Stomach (tissue), 9 donors: ENCODE results near the gene ZFP1. TPM values are rescaled to one million over a fixed set of nuclear protein-coding genes. Genes with fewer than 3 reads are reported as not detected.

ENCODE experiments used
- DNase-seq, 2 donors: peaks; one replicate each; pipeline versions ENCODE4 v3.0.0 to v3.0.0-alpha.2; 2013 to 2019
- H3K27ac ChIP-seq, 5 donors: fragments of 200-600 bp in 4 of 5; sonication (generic) in 4 of 5; one replicate each; pipeline ENCODE4 v1.5.1; 2013 to 2019; ENCODE audit warnings: mild to moderate bottlenecking in 1 of 5, moderate library complexity in 1 of 5
- H3K27me3 ChIP-seq, 3 donors: fragments of 200-600 bp; sonication (generic); one replicate each; pipeline ENCODE4 v1.5.1; 2017 to 2019; ENCODE audit warnings: mixed run types in 1 of 3
- H3K36me3 ChIP-seq, 4 donors: fragments of 200-600 bp; sonication (generic); 1 replicate in 3 of 4; 2 replicates in 1 of 4; pipeline ENCODE4 v1.5.1; 2016 to 2019
- H3K4me1 ChIP-seq, 4 donors: fragments of 200-600 bp; sonication (generic); one replicate each; pipeline ENCODE4 v1.5.1; 2016 to 2019
- H3K4me3 ChIP-seq, 4 donors: fragments of 200-600 bp; sonication (generic) in 3 of 4; one replicate each; pipeline ENCODE4 v1.5.1; 2016 to 2019; ENCODE audit warnings: mild to moderate bottlenecking in 1 of 4
- H3K9me3 ChIP-seq, 4 donors: fragments of 200-600 bp; sonication (generic); one replicate each; pipeline ENCODE4 v1.5.1; 2016 to 2019
- EP300 ChIP-seq: sonication (generic); formaldehyde crosslinking; IDR thresholded peaks from one replicate; pipeline ENCODE4 v1.6.1; 2017; ENCODE audit warnings: antibody characterized with exemption
- POLR2A ChIP-seq, 4 donors: fragments of 450-650 bp; IDR thresholded peaks; one replicate each; pipeline ENCODE4 v1.6.1; 2016; ENCODE audit warnings: antibody characterized with exemption in 4 of 4, control low read depth in 2 of 4, mild to moderate bottlenecking in 1 of 4, moderate library complexity in 1 of 4
- POLR2AphosphoS5 ChIP-seq, 3 donors: sonication (generic); formaldehyde crosslinking; IDR thresholded peaks; one replicate each; pipeline ENCODE4 v1.6.1; 2016; ENCODE audit warnings: antibody characterized with exemption in 3 of 3
- WGBS, 5 donors: extraction: QIAGEN DNeasy Blood & Tissue Kit in 3 of 5; methylation state at CpG; one replicate each; pipeline versions ENCODE4 v1.1.5 to v1.1.7; 2013 to 2018; 5-methylcytosine and 5-hydroxymethylcytosine counted together
- intact Hi-C: fragments of 100-400 bp; cut with DNase I; formaldehyde crosslinking; loops from one replicate; pipeline ENCODE4 v1.15.1; 2023; ENCODE audit warnings: low total_unique reads
- polyA plus RNA-seq, 3 donors: library from polyadenylated mRNA; stranded (reverse); fragments of 200-250 nt; gene quantifications; one replicate each; pipeline ENCODE4 v1.2.3, GENCODE V29; 2013
- total RNA-seq, 5 donors: library from RNA; depleted of rRNA; stranded (reverse); fragments of >200 nt; gene quantifications; one replicate each; pipeline versions ENCODE4 v1.1.0 to v1.2.3, GENCODE V29; 2014 to 2016
- TF ChIP-seq, protein P1 (sequence below), 7 experiments: fragments of 450-650 bp in 4 of 7; fragments of 200-600 bp in 3 of 7; sonication (generic) in 3 of 7; IDR thresholded peaks; one replicate each; pipeline ENCODE4 v1.5.1; 2016 to 2019; ENCODE audit warnings: antibody characterized with exemption in 7 of 7, control low read depth in 2 of 7, mild to moderate bottlenecking in 1 of 7
- donor health status: healthy with polysubstance abuse.
- donor health status: Bipolar disorder and iron deficiency.
- donor health status: healthy.

Gene ZFP1
- total and polyA plus RNA-seq, 8 donors, result 2.7 to 29.2 (median 5.2) TPM; not detected in 1

- Histone ChIP-seq H3K27me3 (no peaks in the 10 kb centered on the region), H3K27ac (no peak within 1 kb of the TSS), H3K9me3 (no peaks in the 10 kb centered on the region), H3K4me1 (peaks cover 0 to 9% (median 2%) of the 10 kb centered on the region in 4 donors), H3K36me3 (no peaks in the 10 kb centered on the region), H3K4me3 (no peak within 1 kb of the TSS)
- 73 to 81% (median 80%) methylated on average over 16 to 19 of the region's 19 CpGs for WGBS, 5 donors
- intact Hi-C loops, result no loop called here
- DNase-seq, result peak in 1 of 2 donors; percentile 67
- TF ChIP-seq, protein P1, sequence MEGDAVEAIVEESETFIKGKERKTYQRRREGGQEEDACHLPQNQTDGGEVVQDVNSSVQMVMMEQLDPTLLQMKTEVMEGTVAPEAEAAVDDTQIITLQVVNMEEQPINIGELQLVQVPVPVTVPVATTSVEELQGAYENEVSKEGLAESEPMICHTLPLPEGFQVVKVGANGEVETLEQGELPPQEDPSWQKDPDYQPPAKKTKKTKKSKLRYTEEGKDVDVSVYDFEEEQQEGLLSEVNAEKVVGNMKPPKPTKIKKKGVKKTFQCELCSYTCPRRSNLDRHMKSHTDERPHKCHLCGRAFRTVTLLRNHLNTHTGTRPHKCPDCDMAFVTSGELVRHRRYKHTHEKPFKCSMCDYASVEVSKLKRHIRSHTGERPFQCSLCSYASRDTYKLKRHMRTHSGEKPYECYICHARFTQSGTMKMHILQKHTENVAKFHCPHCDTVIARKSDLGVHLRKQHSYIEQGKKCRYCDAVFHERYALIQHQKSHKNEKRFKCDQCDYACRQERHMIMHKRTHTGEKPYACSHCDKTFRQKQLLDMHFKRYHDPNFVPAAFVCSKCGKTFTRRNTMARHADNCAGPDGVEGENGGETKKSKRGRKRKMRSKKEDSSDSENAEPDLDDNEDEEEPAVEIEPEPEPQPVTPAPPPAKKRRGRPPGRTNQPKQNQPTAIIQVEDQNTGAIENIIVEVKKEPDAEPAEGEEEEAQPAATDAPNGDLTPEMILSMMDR (IDR thresholded peaks at IDR 0.05), result no peak
- TF ChIP-seq POLR2AphosphoS5 (IDR thresholded peaks at IDR 0.05) (no peak), EP300 (no peak), POLR2A (IDR thresholded peaks at IDR 0.05) (no peak)
Observed at GRCh38 chr16:75218256-75219076, 70.1 kb downstream of the ZFP1 start, which contains the start of gene CTRB1. TSS of gene CTRB1 (plus strand) at chr16:75218988. CDS start at chr16:75219008, 20 bp downstream.

GRCh38 chr16:75219088-75219487 is 70.8 kb downstream of the ZFP1 start:
- Histone ChIP-seq H3K4me3 (no peak overlapping the region), H3K27me3 (peaks cover 0 to under 1% (median 0%) of the 10 kb centered on the region in 3 donors), H3K9me3 (no peaks in the 10 kb centered on the region), H3K27ac (no peak overlapping the region), H3K36me3 (no peaks in the 10 kb centered on the region), H3K4me1 (peaks cover 0 to 9% (median 2%) of the 10 kb centered on the region in 4 donors)
- WGBS, 5 donors, result 61 to 80% (median 76%) methylated on average over 4 of the region's 4 CpGs
- DNase-seq, result no peak
- TF ChIP-seq EP300 (no peak), POLR2AphosphoS5 (IDR thresholded peaks at IDR 0.05) (no peak), POLR2A (IDR thresholded peaks at IDR 0.05) (no peak)
- TF ChIP-seq, protein P1 (IDR thresholded peaks at IDR 0.05), result no peak
- intact Hi-C loops, result no loop called here

DNA sequence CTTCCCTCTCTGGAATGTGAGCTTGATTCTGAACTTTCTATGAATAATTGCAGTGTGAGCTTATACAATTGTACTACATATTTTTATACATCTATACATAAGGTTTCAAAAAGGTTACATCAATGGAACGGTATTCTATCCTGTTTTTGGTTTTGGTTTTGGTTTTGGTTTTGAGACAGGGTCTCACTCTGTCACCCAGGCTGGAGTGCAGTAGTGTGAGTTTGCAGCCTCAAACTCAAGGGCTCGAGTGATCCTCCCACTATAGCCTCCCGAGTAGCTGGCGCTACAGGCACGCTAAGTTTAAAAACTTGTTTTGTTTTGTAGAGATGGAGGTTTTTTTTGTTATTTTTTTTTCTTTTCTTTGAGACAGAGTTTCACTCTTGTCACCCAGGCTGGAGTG is 71.5 kb downstream of the ZFP1 start:
- no peak for DNase-seq
- H3K36me3 ChIP-seq, result no peaks in the 10 kb centered on the region
- H3K27ac ChIP-seq, result no peak overlapping the region
- H3K4me1 ChIP-seq, result peaks cover 0 to 9% (median 2%) of the 10 kb centered on the region in 4 donors
- no peak overlapping the region for H3K4me3 ChIP-seq
- TF ChIP-seq POLR2AphosphoS5 (IDR thresholded peaks at IDR 0.05) (no peak), EP300 (no peak), POLR2A (IDR thresholded peaks at IDR 0.05) (no peak)
- TF ChIP-seq, protein P1 (IDR thresholded peaks at IDR 0.05), result no peak
- H3K9me3 ChIP-seq, result no peaks in the 10 kb centered on the region
- intact Hi-C loops, result no loop called here
- WGBS, 5 donors, result 55 to 80% (median 68%) methylated on average over 5 of the region's 5 CpGs
- H3K27me3 ChIP-seq, result peaks cover 0 to 8% (median 0%) of the 10 kb centered on the region in 3 donors

Other genes starting within 250 kb of the ZFP1 start
- 100 to 1,000 TPM in 3 of 5 donors, 10 to 100 TPM in 2; 25.5 to 266 (median 105) TPM for gene WDR59, start 163.4 kb upstream of the ZFP1 start, total RNA-seq
- 10 to 100 TPM; 12.1 to 27.7 (median 22.8) TPM for gene WDR59, start 163.4 kb upstream of the ZFP1 start, polyA plus RNA-seq
- gene ZNRF1, start 149.5 kb upstream of the ZFP1 start, total RNA-seq, result 10 to 100 TPM in 4 of 5 donors, 1 to 10 TPM in 1; 8.8 to 40.1 (median 18.7) TPM
- gene ZNRF1, start 149.5 kb upstream of the ZFP1 start, polyA plus RNA-seq, result 10 to 100 TPM in 2 of 3 donors, 1 to 10 TPM in 1; 9.7 to 14.2 (median 13.8) TPM
- 100 to 1,000 TPM in 1 of 5 donors, 10 to 100 TPM in 3, 1 to 10 TPM in 1; 5.0 to 110 (median 27.2) TPM for gene LDHD, start 31.7 kb upstream of the ZFP1 start, total RNA-seq
- gene LDHD, start 31.7 kb upstream of the ZFP1 start, polyA plus RNA-seq, result 10 to 100 TPM; 13.0 to 34.2 (median 21.0) TPM
- not detected for gene CTRB2, start 58.6 kb downstream of the ZFP1 start, total RNA-seq
- gene CTRB2, start 58.6 kb downstream of the ZFP1 start, polyA plus RNA-seq, result 10 to 100 TPM in 1 of 3 donors, 1 to 10 TPM in 2; 2.7 to 26.6 (median 4.0) TPM
- not detected for gene CTRB1, start 70.5 kb downstream of the ZFP1 start, total RNA-seq
- gene CTRB1, start 70.5 kb downstream of the ZFP1 start, polyA plus RNA-seq, result 10 to 100 TPM in 1 of 3 donors, 1 to 10 TPM in 2; 2.5 to 35.9 (median 2.9) TPM
- gene BCAR1, start 103.1 kb downstream of the ZFP1 start, total RNA-seq, result 100 to 1,000 TPM in 3 of 5 donors, 10 to 100 TPM in 2; 44.4 to 219 (median 122) TPM
- gene BCAR1, start 103.1 kb downstream of the ZFP1 start, polyA plus RNA-seq, result 10 to 100 TPM; 34.7 to 51.5 (median 45.6) TPM